DLD1 (cell line): ENCODE results near the gene PCDHB10.
"Not testable (repeated sequence)": the region's sequence is repeated elsewhere in the genome, so short reads cannot be mapped to it uniquely, and the experiment has no call there.

ENCODE experiments used
- in situ Hi-C: cut with HindIII; loops from 2 replicates; pipeline ENCODE4 v1.10.0; 2017; ENCODE audit warnings: low sequenced_read_pairs

The PCDHB10 gene

GRCh38 chr5:141192110-141192725 lies at the start of gene PCDHB10:
TSS of gene PCDHB10 (plus strand) at chr5:141192353. CDS start at chr5:141192553, 200 bp downstream.
- in situ Hi-C loops: no loop called here

- in situ Hi-C loops: no loop called here
Observed at GRCh38 chr5:141149812-141150211, 42.3 kb upstream of the PCDHB10 start, which contains the start of gene PCDHB6. TSS of gene PCDHB6 (plus strand) at chr5:141150057. CDS start at chr5:141150258, 201 bp downstream.

GRCh38 chr5:141150224-141150992 lies 41.7 kb upstream of the PCDHB10 start:
- in situ Hi-C loops: no loop called here

- in situ Hi-C loops: no loop called here
Observed at GRCh38 chr5:141150993-141151325, 41.2 kb upstream of the PCDHB10 start.

GRCh38 chr5:141151632-141152031 lies 40.5 kb upstream of the PCDHB10 start:
- in situ Hi-C loops: not testable (repeated sequence)

- in situ Hi-C loops: not testable (repeated sequence)
Observed at GRCh38 chr5:141152096-141152495, 40.1 kb upstream of the PCDHB10 start.

- in situ Hi-C loops: no loop called here
Observed at GRCh38 chr5:141155540-141156374, 36.4 kb upstream of the PCDHB10 start.

- in situ Hi-C loops: not testable (repeated sequence)
Observed at GRCh38 chr5:141157356-141157755, 34.8 kb upstream of the PCDHB10 start.

GRCh38 chr5:141157901-141158300 lies 34.3 kb upstream of the PCDHB10 start:
- in situ Hi-C loops: not testable (repeated sequence)

GRCh38 chr5:141172381-141173204 lies 19.6 kb upstream of the PCDHB10 start, which contains the start of gene PCDHB7:
TSS of gene PCDHB7 (plus strand) at chr5:141172644. CDS start at chr5:141172836, 192 bp downstream.
- in situ Hi-C loops: no loop called here

GRCh38 chr5:141174291-141175104 lies 17.7 kb upstream of the PCDHB10 start:
- in situ Hi-C loops: not testable (repeated sequence)

- in situ Hi-C loops: no loop called here
Observed at GRCh38 chr5:141175933-141176332, 16.2 kb upstream of the PCDHB10 start.

- in situ Hi-C loops: not testable (repeated sequence)
Observed at GRCh38 chr5:141177577-141178191, 14.5 kb upstream of the PCDHB10 start, which contains the start of gene PCDHB8. TSS of gene PCDHB8 (plus strand) at chr5:141177790. CDS start at chr5:141178035, 245 bp downstream.

- in situ Hi-C loops: not testable (repeated sequence)
Observed at GRCh38 chr5:141179371-141179770, 12.8 kb upstream of the PCDHB10 start.

- in situ Hi-C loops: not testable (repeated sequence)
Observed at GRCh38 chr5:141179876-141180275, 12.3 kb upstream of the PCDHB10 start.

- in situ Hi-C loops: no loop called here
Observed at GRCh38 chr5:141180313-141180712, 11.8 kb upstream of the PCDHB10 start.

GRCh38 chr5:141182248-141182647 lies 9.9 kb upstream of the PCDHB10 start, which contains the start of gene PCDHB16:
TSS of gene PCDHB16 (plus strand) at chr5:141182387. CDS start at chr5:141182560, 173 bp downstream.
- in situ Hi-C loops: no loop called here

- in situ Hi-C loops: not testable (repeated sequence)
Observed at GRCh38 chr5:141184117-141184855, 7.9 kb upstream of the PCDHB10 start.
